Upper lobe of left lung (tissue), 6 donors: Measurements from ENCODE around the gene SELENOT. TPM values are rescaled to one million over a fixed set of nuclear protein-coding genes. Genes with fewer than 3 reads are reported as not detected.

Experiments used
- ATAC-seq, 2 donors: fragments of 200-7000 bp; cut with Tn5 transposase; one replicate each; pipeline ENCODE4 v1.9.1; 2022; ENCODE audit warnings: mild to moderate bottlenecking in 2 of 2, moderate library complexity in 2 of 2; ENCODE audit not compliant: low FRiP score in 2 of 2
- DNase-seq, 2 donors: peaks; one replicate each; pipeline ENCODE4 v3.0.0-alpha.2; 2019 to 2020
- H3K27ac ChIP-seq, 4 donors: fragments of 200-600 bp; sonication (generic); one replicate each; pipeline ENCODE4 v1.5.1; 2016 to 2019
- H3K27me3 ChIP-seq, 4 donors: fragments of 200-600 bp; sonication (generic); one replicate each; pipeline ENCODE4 v1.5.1; 2017 to 2019
- H3K36me3 ChIP-seq, 4 donors: fragments of 200-600 bp; sonication (generic); one replicate each; pipeline ENCODE4 v1.5.1; 2016 to 2019
- H3K4me1 ChIP-seq, 4 donors: fragments of 200-600 bp; sonication (generic); one replicate each; pipeline ENCODE4 v1.5.1; 2018 to 2019
- H3K4me3 ChIP-seq, 4 donors: fragments of 200-600 bp; sonication (generic); one replicate each; pipeline ENCODE4 v1.5.1; 2017 to 2019; ENCODE audit warnings: mild to moderate bottlenecking in 2 of 4, moderate library complexity in 1 of 4
- H3K9me3 ChIP-seq, 4 donors: fragments of 200-600 bp; sonication (generic); one replicate each; pipeline ENCODE4 v1.5.1; 2018 to 2019
- EP300 ChIP-seq, 4 donors: sonication (generic); formaldehyde crosslinking; IDR thresholded peaks; one replicate each; pipeline ENCODE4 v1.5.1; 2017; ENCODE audit warnings: antibody characterized with exemption in 4 of 4, control low read depth in 2 of 4
- POLR2A ChIP-seq, 4 donors: fragments of 450-650 bp; IDR thresholded peaks; one replicate each; pipeline ENCODE4 v1.5.1; 2016 to 2017; ENCODE audit warnings: antibody characterized with exemption in 4 of 4, mild to moderate bottlenecking in 2 of 4
- POLR2AphosphoS5 ChIP-seq, 2 donors: sonication (generic); formaldehyde crosslinking; IDR thresholded peaks; one replicate each; pipeline ENCODE4 v1.5.1; 2017; ENCODE audit warnings: antibody characterized with exemption in 2 of 2
- WGBS, 2 donors: methylation state at CpG; one replicate each; pipeline ENCODE4 v1.1.5; 2017 to 2018; 5-methylcytosine and 5-hydroxymethylcytosine counted together
- total RNA-seq, 6 donors: library from RNA; depleted of rRNA in 4 of 6; stranded (reverse); fragments of >200 nt in 4 of 6; gene quantifications; one replicate each; pipeline versions ENCODE4 v1.1.0 to v1.2.1, GENCODE V29; 2016 to 2021
- TF ChIP-seq, protein P1 (sequence below), 6 experiments: fragments of 450-650 bp in 4 of 6; fragments of 200-600 bp in 2 of 6; sonication (generic) in 2 of 6; IDR thresholded peaks; one replicate each; pipeline ENCODE4 v1.5.1; 2016 to 2019; ENCODE audit warnings: antibody characterized with exemption in 6 of 6
- donor health status: DM: no; HTN: no; CAD: no; lungs with moderate emphysema.
- donor health status: DM: no; HTN: yes; CAD: no; lungs with severe emphysema.

Gene SELENOT
- total RNA-seq, 6 donors from 2014 or later = 9.4 to 120 (median 90.2) TPM

DNA sequence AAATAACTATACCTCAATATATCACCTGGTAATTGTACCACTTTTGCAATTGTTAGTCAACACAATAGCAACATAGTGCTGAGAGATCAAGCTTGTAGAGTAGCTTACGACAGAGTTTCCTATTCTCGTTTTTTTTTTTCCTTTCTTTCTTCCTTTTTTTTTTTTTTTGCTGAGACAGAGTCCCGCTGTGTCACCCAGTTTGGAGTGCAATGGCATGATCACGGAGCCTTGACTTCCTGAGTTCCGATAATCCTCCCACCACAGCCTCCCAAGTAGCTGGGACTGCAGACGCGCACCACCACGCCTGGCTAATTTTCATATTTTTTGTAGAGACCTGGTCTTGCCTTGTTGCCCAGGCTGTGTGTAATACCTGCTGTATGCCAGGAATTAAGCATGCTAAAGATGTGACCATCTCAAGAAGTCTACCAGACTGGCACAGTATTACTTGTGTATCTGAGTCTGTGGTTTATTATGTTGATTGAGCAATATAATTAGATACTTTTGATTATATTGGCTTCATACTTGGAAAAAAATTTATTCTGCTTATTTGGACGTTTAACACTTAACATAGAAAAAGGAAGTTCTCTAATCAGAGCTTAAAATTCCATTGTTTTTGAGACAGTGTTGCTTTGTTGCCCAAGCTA lies 3.0 kb downstream of the SELENOT start:
- peak in 1 of 2 donors; percentile 1 for ATAC-seq
- Histone ChIP-seq H3K9me3 (no peaks in the 10 kb centered on the region), H3K36me3 (peaks cover 0 to 4% (median 0%) of the 10 kb centered on the region in 4 donors), H3K27me3 (no peaks in the 10 kb centered on the region), H3K4me3 (no peak overlapping the region), H3K27ac (peak overlapping the region in 3 of 4 donors; percentile 38 to 70 (median 62)), H3K4me1 (peaks cover 36 to 52% (median 48%) of the 10 kb centered on the region in 4 donors)
- TF ChIP-seq, protein P1, sequence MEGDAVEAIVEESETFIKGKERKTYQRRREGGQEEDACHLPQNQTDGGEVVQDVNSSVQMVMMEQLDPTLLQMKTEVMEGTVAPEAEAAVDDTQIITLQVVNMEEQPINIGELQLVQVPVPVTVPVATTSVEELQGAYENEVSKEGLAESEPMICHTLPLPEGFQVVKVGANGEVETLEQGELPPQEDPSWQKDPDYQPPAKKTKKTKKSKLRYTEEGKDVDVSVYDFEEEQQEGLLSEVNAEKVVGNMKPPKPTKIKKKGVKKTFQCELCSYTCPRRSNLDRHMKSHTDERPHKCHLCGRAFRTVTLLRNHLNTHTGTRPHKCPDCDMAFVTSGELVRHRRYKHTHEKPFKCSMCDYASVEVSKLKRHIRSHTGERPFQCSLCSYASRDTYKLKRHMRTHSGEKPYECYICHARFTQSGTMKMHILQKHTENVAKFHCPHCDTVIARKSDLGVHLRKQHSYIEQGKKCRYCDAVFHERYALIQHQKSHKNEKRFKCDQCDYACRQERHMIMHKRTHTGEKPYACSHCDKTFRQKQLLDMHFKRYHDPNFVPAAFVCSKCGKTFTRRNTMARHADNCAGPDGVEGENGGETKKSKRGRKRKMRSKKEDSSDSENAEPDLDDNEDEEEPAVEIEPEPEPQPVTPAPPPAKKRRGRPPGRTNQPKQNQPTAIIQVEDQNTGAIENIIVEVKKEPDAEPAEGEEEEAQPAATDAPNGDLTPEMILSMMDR (IDR thresholded peaks at IDR 0.05) = no peak
- TF ChIP-seq EP300 (IDR thresholded peaks at IDR 0.05) (no peak), POLR2A (IDR thresholded peaks at IDR 0.05) (no peak), POLR2AphosphoS5 (IDR thresholded peaks at IDR 0.05) (no peak)
- WGBS, 2 donors = 64 to 65% methylated on average over 9 of the region's 9 CpGs
- peak in 1 of 2 donors; percentile 34 for DNase-seq

DNA sequence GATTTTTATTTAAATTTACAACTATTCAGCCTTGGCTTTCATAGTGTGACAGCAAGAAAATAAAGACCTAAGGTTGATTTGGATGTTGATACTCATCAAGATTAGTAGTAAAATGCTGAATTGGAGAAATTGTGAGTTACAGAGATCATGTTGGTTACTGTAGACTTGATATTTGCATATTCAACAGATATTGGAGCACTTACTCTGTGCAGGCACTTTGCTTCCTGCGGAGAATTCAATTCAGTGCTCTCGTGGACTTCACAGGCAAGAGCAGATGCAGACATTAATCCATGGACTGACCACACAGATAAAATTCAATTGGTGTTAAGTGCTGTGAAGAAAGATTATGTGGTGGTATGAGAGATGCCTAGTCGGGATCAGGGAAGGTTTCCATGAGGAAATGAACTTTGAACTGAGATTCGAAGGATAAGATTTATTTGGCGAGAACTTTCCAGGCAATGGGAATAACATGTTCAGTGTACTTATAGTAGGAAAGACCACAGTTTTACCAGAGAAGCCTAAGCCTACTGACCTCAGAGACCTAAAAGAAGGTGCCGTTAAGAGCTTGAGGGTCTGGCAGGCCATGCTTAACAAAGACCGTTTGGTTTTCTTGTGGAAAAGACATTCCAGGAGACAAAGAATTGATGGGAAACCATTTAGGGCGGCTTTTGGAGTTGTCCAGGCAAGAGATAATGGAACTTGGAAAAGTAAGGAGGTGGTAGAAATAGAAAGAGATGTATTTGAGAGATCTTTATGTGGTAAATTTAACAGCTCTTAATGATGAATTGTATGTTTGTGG lies 4.3 kb downstream of the SELENOT start:
- H3K4me3 ChIP-seq = no peak overlapping the region
- no peaks in the 10 kb centered on the region for H3K9me3 ChIP-seq
- TF ChIP-seq, protein P1 (IDR thresholded peaks at IDR 0.05) = no peak
- TF ChIP-seq EP300 (IDR thresholded peaks at IDR 0.05) (no peak), POLR2AphosphoS5 (IDR thresholded peaks at IDR 0.05) (no peak), POLR2A (IDR thresholded peaks at IDR 0.05) (no peak)
- peaks cover 31 to 49% (median 43%) of the 10 kb centered on the region in 4 donors for H3K4me1 ChIP-seq
- peaks cover 0 to 14% (median 7%) of the 10 kb centered on the region in 4 donors for H3K36me3 ChIP-seq
- WGBS, 2 donors = 76 to 80% methylated on average over 8 of the region's 8 CpGs
- H3K27me3 ChIP-seq = no peaks in the 10 kb centered on the region
- H3K27ac ChIP-seq = no peak overlapping the region
- no peak for DNase-seq
- no peak for ATAC-seq

DNA sequence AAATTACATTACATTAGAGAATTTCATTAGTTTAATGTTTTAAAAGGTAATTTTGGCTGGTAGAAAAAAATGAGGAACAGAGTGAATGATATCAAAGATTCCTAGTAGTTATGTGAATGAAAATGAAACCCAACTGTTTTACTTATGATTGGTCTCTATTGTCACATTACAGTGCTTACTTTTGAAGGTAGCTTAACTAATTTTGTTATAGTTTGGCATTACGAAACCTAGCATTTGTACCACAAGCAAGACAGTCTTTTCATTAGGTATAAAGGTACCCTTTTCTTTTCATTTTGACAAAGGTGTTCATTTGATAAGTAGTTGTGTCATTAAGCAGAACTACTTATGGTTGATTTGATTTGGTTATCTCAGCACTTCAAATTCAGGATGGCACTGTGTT lies 6.9 kb downstream of the SELENOT start:
- Histone ChIP-seq H3K4me1 (peaks cover 20 to 36% (median 34%) of the 10 kb centered on the region in 4 donors), H3K27me3 (no peaks in the 10 kb centered on the region), H3K27ac (no peak overlapping the region), H3K36me3 (peaks cover 0 to 14% (median 7%) of the 10 kb centered on the region in 4 donors), H3K4me3 (no peak overlapping the region), H3K9me3 (no peaks in the 10 kb centered on the region)
- no peak for TF ChIP-seq POLR2AphosphoS5 (IDR thresholded peaks at IDR 0.05)
- no peak for TF ChIP-seq EP300 (IDR thresholded peaks at IDR 0.05)
- TF ChIP-seq, protein P1 (IDR thresholded peaks at IDR 0.05) = no peak
- TF ChIP-seq POLR2A (IDR thresholded peaks at IDR 0.05) = no peak
- 0% methylated on average over 1 of the region's 1 CpG for WGBS, 2 donors
- no peak for ATAC-seq
- no peak for DNase-seq

DNA sequence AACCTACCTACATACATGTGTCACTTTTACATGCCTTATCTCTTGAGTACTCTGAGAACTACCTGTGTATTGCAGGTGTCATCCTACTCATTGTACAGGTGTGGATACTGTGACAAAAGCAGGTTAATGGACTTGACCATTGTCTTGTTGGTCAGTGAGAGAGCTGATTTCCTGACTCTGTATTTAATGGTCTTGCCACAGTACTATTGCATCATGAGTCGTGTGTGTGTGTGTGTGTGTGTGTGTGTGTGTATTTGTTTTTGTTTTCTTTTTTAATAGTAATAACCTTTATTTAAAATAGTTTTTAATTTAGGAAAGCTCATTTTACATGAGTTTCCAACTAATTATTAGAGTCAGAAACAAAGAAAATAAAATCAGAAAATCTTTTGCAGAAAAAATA lies 7.7 kb downstream of the SELENOT start:
- 21 to 40% methylated on average over 1 of the region's 1 CpG for WGBS, 2 donors
- H3K4me3 ChIP-seq = no peak overlapping the region
- H3K4me1 ChIP-seq = peaks cover 14 to 28% (median 27%) of the 10 kb centered on the region in 4 donors
- ATAC-seq = no peak
- H3K27me3 ChIP-seq = no peaks in the 10 kb centered on the region
- no peak for DNase-seq
- H3K27ac ChIP-seq = no peak overlapping the region
- TF ChIP-seq, protein P1 (IDR thresholded peaks at IDR 0.05) = no peak
- TF ChIP-seq POLR2A (IDR thresholded peaks at IDR 0.05) (no peak), EP300 (IDR thresholded peaks at IDR 0.05) (no peak), POLR2AphosphoS5 (IDR thresholded peaks at IDR 0.05) (no peak)
- H3K9me3 ChIP-seq = no peaks in the 10 kb centered on the region
- peaks cover 0 to 14% (median 7%) of the 10 kb centered on the region in 4 donors for H3K36me3 ChIP-seq
